Astrocyte of the cerebellum (primary cell): ENCODE measurements around the gene FOXN4.
"Not testable (repeated sequence)": the region's sequence is repeated elsewhere in the genome, so short reads cannot be mapped to it uniquely, and the experiment has no call there.

Experiments
- DNase-seq: peaks from one replicate; pipeline ENCODE4 v3.0.0-alpha.2; 2011; ENCODE audit warnings: low read depth
- H3K4me3 ChIP-seq: 2 replicates; pipeline ENCODE4 v1.5.1; 2011; ENCODE audit warnings: mild to moderate bottlenecking, low read depth, low read length, moderate library complexity
- in situ Hi-C: cut with HindIII; loops from 2 replicates; pipeline ENCODE4 v1.10.0; 2017; ENCODE audit warnings: low sequenced_read_pairs
- TF ChIP-seq, protein P1 (sequence below): IDR thresholded peaks from 2 replicates; pipeline ENCODE4 v1.5.1; 2012; ENCODE audit warnings: low read length, low read depth, moderate library complexity, mild to moderate bottlenecking; ENCODE audit errors: missing control alignments

The FOXN4 gene

DNA sequence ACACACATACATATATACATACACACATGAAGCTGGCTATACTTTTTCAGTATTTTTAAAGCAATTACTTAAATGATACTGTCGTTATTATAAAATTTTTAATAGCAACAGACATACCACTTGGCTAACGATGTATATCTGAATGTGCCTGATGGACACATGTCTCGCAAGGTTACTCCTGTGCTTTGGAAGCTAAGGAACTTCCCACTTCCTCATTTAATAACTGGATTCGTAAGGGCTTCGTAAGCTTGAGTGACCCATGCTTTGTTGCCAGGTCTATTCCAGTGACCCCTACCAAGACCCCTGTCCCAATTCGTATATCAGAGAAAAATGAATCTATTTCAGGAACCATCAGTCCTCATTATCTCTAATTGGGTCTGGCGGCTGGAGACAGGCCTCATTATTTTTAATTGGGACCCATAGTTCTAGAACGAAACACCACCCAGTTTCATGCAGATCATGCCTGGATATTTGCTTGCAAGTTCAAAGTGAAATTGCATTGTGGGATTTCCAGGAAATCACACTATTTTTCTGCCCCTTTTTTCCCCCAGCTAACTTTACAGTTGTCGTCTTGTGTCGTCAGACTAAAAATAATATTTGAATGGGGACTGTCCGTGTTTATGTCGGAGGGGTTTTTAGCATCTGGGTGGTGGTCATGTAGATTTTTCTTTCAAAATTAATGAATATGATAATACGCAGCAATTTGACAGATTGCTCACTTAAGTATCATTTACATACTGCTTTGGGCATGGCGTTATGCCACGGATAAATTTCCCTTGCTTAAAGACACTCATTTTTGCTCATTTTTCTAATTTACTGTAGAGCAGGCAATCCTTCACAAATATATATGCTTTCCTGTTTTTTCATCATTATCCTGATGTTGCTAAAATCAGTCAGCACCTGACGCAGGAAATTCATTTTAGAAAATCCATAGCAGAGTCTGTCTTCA, 21.5 kb upstream of the FOXN4 start:
- in situ Hi-C loops, result no loop called here
- no peak overlapping the region for H3K4me3 ChIP-seq
- no peak for DNase-seq
- TF ChIP-seq, protein P1, sequence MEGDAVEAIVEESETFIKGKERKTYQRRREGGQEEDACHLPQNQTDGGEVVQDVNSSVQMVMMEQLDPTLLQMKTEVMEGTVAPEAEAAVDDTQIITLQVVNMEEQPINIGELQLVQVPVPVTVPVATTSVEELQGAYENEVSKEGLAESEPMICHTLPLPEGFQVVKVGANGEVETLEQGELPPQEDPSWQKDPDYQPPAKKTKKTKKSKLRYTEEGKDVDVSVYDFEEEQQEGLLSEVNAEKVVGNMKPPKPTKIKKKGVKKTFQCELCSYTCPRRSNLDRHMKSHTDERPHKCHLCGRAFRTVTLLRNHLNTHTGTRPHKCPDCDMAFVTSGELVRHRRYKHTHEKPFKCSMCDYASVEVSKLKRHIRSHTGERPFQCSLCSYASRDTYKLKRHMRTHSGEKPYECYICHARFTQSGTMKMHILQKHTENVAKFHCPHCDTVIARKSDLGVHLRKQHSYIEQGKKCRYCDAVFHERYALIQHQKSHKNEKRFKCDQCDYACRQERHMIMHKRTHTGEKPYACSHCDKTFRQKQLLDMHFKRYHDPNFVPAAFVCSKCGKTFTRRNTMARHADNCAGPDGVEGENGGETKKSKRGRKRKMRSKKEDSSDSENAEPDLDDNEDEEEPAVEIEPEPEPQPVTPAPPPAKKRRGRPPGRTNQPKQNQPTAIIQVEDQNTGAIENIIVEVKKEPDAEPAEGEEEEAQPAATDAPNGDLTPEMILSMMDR, result no peak

DNA sequence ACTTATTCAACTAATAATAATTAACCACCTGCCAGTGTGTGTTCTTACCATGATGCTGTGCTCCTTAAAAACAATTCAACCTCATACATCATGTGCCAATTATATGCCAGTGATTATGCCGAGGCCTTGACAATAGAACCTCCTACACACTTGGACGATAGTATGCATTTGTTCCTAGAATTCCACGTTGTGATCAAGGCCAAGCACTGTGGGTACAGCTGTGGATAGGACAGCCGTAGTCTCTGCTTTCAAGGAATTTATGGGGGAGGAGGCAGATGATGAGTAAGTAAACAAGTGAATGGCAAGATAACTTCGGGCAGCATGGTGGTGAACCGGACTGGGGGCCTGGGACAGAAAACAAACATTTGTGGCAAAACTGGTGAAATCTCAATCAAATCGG, 20.6 kb upstream of the FOXN4 start:
- in situ Hi-C loops, result no loop called here
- H3K4me3 ChIP-seq, result no peak overlapping the region
- DNase-seq, result no peak
- TF ChIP-seq, protein P1, result no peak

DNA sequence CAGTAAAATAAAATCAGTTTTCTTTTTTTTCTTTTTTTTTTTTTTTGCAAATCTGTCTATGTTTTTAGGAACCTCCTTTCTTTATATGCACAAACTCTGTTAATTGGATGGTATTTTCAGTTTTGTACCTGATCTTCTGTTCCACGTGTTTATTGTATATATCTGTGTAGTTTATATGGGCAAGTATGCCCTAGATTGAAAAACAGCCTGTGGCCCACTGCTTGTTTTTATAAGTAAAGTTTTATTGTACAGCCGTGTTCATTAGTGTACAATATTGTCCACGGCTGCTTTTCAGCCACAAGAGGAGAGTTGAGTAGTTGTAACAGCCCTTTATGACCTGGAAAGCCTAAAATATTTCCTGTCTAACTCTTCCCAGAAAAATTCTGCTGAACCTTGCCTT, 19.9 kb upstream of the FOXN4 start:
- H3K4me3 ChIP-seq, result no peak overlapping the region
- in situ Hi-C loops, result no loop called here
- TF ChIP-seq, protein P1, result no peak

DNA sequence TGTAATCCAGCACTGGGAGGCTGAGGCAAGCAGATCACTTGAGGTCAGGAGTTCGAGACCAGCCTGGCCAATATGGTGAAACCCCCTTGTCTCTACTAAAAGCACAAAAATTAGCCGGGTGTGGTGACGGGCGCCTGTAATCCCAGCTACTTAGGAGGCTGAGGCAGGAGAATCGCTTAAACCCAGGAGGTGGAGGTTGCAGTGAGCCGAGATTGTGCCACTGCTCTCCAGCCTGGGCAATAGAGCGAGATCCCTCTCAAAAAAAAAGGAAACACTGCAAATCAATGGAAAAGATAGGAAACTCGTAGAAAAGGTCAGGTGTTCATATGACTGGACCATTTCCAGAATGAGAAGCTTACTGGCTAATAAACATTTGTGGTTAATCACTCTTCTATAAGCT, 12.2 kb upstream of the FOXN4 start:
- H3K4me3 ChIP-seq, in situ Hi-C loops, DNase-seq: not testable (repeated sequence)

More for the DNA sequence above, 19.9 kb upstream of the FOXN4 start:
- no peak for DNase-seq

DNA sequence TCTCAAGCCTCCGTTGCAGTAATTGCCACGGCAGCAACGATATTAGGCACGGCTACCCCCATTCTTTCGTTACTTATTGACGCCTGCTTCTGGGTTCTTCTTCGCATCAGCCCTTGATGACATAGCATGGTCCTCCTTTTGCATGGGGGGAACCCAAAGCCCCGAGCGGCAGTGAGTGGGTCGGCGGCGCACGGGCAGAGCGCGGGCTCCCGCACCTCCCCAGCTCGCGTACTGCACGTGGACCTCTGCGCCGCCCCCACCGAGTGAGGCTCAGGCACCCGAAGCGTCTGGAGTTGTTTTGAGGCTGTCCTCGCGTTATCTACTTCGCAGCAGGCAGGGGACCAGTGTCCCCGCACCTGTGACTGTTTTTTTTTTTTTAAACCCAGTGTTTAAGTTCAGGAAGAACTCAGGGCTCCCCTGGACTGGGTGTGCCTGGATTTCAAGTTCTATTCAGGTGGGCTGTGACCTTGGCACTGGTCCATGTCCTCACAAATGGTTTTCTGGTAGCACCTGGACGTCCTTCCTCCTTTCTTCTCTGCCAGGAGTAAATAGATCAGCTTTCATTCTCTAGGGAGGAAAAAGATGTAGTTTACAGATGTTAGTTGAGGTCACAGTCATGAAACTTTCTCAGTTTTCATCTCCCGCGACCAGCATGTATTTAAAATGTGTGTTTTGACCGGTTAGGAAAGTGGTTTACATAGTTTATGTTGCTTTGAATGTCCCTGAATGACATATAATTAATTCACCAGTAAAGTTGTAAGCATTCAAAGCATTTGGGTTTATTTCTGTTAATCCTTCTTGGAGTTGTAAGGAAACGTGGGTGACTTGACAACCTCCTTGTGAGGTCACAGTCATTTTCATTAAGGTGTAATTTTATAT, 1.4 kb upstream of the FOXN4 start:
- DNase-seq, result no peak
- in situ Hi-C loops, result no loop called here
- TF ChIP-seq, protein P1, result no peak
- H3K4me3 ChIP-seq, result no peak overlapping the region

DNA sequence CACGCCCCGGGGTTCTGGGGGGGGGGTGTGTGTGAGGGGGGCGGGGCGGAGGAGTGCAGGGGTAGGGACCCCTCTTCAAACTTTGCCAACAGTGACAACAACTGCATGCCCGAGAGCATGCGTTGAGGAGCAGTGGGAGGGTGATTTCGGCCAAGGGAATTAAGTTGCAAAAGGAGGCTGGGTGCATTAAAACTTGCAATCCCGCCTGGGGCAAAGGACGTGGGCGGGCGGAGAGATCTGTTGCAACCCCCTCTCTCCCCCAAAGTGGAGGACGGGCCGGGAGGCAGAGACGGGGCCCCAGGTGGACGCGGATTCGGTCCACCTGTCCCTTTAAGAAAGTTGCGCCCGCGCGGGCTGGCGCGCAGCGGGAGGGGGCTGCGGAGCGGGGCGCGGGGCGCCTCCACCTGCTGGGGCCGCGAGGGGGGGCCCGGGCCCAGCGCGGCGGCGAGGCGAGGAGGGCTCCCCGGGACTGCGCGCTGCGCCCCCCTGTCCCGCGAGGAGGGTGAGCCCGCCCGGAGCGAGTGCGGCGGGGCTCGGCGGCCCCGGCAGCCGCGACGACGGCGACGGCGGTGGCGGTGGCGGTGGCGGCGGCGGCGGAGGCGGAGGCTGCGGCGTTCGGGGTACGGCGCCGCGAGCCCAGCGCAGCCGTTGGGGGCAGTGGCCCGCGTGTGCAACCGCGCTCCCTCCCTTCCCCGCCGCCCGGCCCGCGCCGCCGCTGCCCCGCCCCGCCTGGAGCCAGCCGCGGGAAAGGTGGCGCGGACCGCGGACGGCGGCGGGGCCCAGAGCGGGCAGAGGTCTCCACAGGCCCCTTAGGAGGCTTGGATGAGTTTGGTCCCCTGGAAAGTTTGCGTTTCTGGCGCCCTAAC, 530 bp upstream of the FOXN4 start:
- no peak for DNase-seq
- TF ChIP-seq, protein P1, result no peak
- H3K4me3 ChIP-seq, result no peak overlapping the region
- in situ Hi-C loops, result no loop called here
